Measurements from ENCODE around the gene C16orf92. TPM values are rescaled to one million over a fixed set of nuclear protein-coding genes. Genes with fewer than 3 reads are reported as not detected.

C16orf92 gene
- total and polyA plus RNA-seq, 12 donors = not detected

GRCh38 chr16:30027588-30028437 is 4.8 kb downstream of the C16orf92 start:
- Histone ChIP-seq H3K27ac (no peak overlapping the region), H3K36me3 (replicated peaks in 1 of 2) (no peaks in the 10 kb centered on the region), H3K4me3 (no peak overlapping the region), H3K4me1 (replicated peaks in 1 of 2) (peaks cover 0 to 6% of the 10 kb centered on the region in 2 donors), H3K27me3 (peaks cover 10% of the 10 kb centered on the region), H3K9me3 (replicated peaks in 1 of 3) (no peaks in the 10 kb centered on the region)
- no peak for TF ChIP-seq CTCF (IDR thresholded peaks at IDR 0.05)
- TF ChIP-seq POLR2A (IDR thresholded peaks at IDR 0.05) = no peak
- no peak for DNase-seq
- intact Hi-C loops (cut with DNase I) = loop anchor here in 1 of 2 donors (10.0 kb wide), 1 partner anchor 323 kb away; no protein-coding TSS in a partner anchor
- 42 to 56% (median 50%) methylated on average over 12 to 13 of the region's 13 CpGs for WGBS, 4 donors

GRCh38 chr16:30028438-30029076 is 5.6 kb downstream of the C16orf92 start:
- H3K9me3 ChIP-seq (replicated peaks in 1 of 3) = no peaks in the 10 kb centered on the region

GRCh38 chr16:30030011-30030685 is 7.2 kb downstream of the C16orf92 start:
- DNase-seq = no peak
- Histone ChIP-seq H3K27me3 (peaks cover 19% of the 10 kb centered on the region), H3K4me3 (no peak overlapping the region), H3K4me1 (replicated peaks in 1 of 2) (peaks cover 0 to 6% of the 10 kb centered on the region in 2 donors), H3K36me3 (replicated peaks in 1 of 2) (no peaks in the 10 kb centered on the region), H3K9me3 (replicated peaks in 1 of 3) (no peaks in the 10 kb centered on the region), H3K27ac (peak overlapping the region in 1 of 5 donors; percentile 30)
- intact Hi-C loops (cut with DNase I) = no loop called here
- no peak for TF ChIP-seq CTCF (IDR thresholded peaks at IDR 0.05)
- TF ChIP-seq POLR2A (IDR thresholded peaks at IDR 0.05) = no peak
- 38 to 56% (median 41%) methylated on average over 20 to 23 of the region's 23 CpGs for WGBS, 4 donors

More at GRCh38 chr16:30028438-30029076, 5.6 kb downstream of the C16orf92 start:
- TF ChIP-seq CTCF (IDR thresholded peaks at IDR 0.05) (no peak), POLR2A (IDR thresholded peaks at IDR 0.05) (no peak)
- peak in 1 of 7 donors; percentile 34 for DNase-seq
- 29 to 37% (median 34%) methylated on average over 9 to 18 of the region's 18 CpGs for WGBS, 4 donors
- intact Hi-C loops (cut with DNase I) = loop anchor here in 1 of 2 donors (10.0 kb wide), 1 partner anchor 324 kb away; no protein-coding TSS in a partner anchor
- Histone ChIP-seq H3K4me3 (no peak overlapping the region), H3K36me3 (replicated peaks in 1 of 2) (no peaks in the 10 kb centered on the region), H3K27ac (no peak overlapping the region), H3K27me3 (peaks cover 17% of the 10 kb centered on the region), H3K4me1 (replicated peaks in 1 of 2) (peaks cover 0 to 6% of the 10 kb centered on the region in 2 donors)

Data from adrenal gland (tissue), 12 donors.